ENCODE measurements around the gene SCAMP1. TPM values are rescaled to one million over a fixed set of nuclear protein-coding genes. Genes with fewer than 3 reads are reported as not detected.
A peak's percentile ranks its signal among the peaks of the same experiment; 100 is the strongest.

SCAMP1 gene
- polyA plus RNA-seq, 1 donor from 2014 or later = 180 TPM

DNA sequence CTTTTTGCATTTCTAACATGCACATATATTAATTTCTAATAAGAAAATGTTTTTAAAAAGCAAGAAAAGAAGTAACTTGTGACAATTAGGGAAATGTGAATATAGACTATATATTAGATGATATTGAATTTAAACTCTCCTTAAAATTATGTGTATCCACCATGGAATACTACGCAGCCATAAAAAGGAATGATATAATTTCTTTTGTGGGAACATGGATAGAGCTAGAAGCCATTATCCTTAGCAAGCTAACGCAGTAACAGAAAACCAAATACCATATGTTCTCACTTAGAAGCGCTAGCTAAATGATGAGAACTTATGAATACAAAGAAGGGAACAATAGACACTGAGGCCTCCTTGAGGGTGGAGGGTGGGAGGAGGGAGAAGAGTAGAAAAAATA lies 42.1 kb upstream of the SCAMP1 start:
- Histone ChIP-seq H3K27me3 (ENCODE audit: insufficient read depth, low read depth, low read length) (no peaks in the 10 kb centered on the region), H3K27ac (ENCODE audit: low read length) (no peak overlapping the region), H2AFZ (ENCODE audit: low read depth, low read length) (no peak overlapping the region), H4K20me1 (ENCODE audit: insufficient read depth) (no peaks in the 10 kb centered on the region), H3K4me3 (ENCODE audit: low read length) (no peak overlapping the region), H3K9me2 (ENCODE audit: insufficient read depth, low read length) (no peaks in the 10 kb centered on the region), H3K4me2 (ENCODE audit: low read length) (no peak overlapping the region), H3K79me2 (replicated peaks; ENCODE audit: insufficient read depth, low read length) (no peaks in the 10 kb centered on the region), H3K9me3 (ENCODE audit: low read length) (no peaks in the 10 kb centered on the region), H3K9ac (ENCODE audit: low read length) (no peak overlapping the region), H3K36me3 (ENCODE audit: insufficient read depth, low read length) (no peaks in the 10 kb centered on the region), H3F3A (ENCODE audit: insufficient read depth, low read length, poor library complexity, severe bottlenecking) (no peaks in the 10 kb centered on the region)
- TF ChIP-seq SMC3 (conservative IDR thresholded peaks at IDR 0.05; ENCODE audit: poor library complexity) (no peak), MXI1 (conservative IDR thresholded peaks at IDR 0.05; ENCODE audit: poor library complexity, severe bottlenecking) (no peak), POLR2AphosphoS5 (IDR thresholded peaks at IDR 0.05) (no peak), TAF1 (IDR thresholded peaks at IDR 0.05; ENCODE audit: low read depth) (no peak), RAD21 (conservative IDR thresholded peaks at IDR 0.05) (no peak), EZH2 (IDR thresholded peaks at IDR 0.05; ENCODE audit: borderline replicate concordance, insufficient read depth, low read length, poor library complexity, severe bottlenecking) (no peak), EP300 (conservative IDR thresholded peaks at IDR 0.05; ENCODE audit: poor library complexity, severe bottlenecking) (no peak)
- TF ChIP-seq, protein P1, sequence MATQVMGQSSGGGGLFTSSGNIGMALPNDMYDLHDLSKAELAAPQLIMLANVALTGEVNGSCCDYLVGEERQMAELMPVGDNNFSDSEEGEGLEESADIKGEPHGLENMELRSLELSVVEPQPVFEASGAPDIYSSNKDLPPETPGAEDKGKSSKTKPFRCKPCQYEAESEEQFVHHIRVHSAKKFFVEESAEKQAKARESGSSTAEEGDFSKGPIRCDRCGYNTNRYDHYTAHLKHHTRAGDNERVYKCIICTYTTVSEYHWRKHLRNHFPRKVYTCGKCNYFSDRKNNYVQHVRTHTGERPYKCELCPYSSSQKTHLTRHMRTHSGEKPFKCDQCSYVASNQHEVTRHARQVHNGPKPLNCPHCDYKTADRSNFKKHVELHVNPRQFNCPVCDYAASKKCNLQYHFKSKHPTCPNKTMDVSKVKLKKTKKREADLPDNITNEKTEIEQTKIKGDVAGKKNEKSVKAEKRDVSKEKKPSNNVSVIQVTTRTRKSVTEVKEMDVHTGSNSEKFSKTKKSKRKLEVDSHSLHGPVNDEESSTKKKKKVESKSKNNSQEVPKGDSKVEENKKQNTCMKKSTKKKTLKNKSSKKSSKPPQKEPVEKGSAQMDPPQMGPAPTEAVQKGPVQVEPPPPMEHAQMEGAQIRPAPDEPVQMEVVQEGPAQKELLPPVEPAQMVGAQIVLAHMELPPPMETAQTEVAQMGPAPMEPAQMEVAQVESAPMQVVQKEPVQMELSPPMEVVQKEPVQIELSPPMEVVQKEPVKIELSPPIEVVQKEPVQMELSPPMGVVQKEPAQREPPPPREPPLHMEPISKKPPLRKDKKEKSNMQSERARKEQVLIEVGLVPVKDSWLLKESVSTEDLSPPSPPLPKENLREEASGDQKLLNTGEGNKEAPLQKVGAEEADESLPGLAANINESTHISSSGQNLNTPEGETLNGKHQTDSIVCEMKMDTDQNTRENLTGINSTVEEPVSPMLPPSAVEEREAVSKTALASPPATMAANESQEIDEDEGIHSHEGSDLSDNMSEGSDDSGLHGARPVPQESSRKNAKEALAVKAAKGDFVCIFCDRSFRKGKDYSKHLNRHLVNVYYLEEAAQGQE (IDR thresholded peaks at IDR 0.05; ENCODE audit: borderline replicate concordance) = no peak
- TF ChIP-seq, protein P2, sequence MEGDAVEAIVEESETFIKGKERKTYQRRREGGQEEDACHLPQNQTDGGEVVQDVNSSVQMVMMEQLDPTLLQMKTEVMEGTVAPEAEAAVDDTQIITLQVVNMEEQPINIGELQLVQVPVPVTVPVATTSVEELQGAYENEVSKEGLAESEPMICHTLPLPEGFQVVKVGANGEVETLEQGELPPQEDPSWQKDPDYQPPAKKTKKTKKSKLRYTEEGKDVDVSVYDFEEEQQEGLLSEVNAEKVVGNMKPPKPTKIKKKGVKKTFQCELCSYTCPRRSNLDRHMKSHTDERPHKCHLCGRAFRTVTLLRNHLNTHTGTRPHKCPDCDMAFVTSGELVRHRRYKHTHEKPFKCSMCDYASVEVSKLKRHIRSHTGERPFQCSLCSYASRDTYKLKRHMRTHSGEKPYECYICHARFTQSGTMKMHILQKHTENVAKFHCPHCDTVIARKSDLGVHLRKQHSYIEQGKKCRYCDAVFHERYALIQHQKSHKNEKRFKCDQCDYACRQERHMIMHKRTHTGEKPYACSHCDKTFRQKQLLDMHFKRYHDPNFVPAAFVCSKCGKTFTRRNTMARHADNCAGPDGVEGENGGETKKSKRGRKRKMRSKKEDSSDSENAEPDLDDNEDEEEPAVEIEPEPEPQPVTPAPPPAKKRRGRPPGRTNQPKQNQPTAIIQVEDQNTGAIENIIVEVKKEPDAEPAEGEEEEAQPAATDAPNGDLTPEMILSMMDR (IDR thresholded peaks at IDR 0.05; ENCODE audit: poor library complexity, severe bottlenecking) = no peak

DNA sequence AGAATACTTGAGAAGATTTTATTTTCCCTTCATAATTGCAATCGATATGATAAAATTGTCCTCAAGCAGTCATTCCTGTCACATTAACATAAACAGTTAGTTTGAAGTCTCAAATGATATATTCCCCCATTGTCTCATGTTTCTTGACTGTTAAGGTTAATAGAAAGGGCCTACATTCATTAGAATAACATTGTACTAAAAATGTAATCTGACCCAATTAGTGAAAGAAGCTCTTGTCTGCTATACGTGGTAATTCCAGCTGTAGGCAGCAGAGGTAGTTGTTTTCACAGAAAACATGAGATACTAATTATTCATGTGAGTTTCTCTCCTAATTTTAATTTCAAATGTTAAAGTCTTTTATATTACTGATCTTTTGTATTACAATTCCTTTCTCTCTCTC lies 40.0 kb upstream of the SCAMP1 start:
- H3K79me2 ChIP-seq (replicated peaks; ENCODE audit: insufficient read depth, low read length) = no peaks in the 10 kb centered on the region
- no peak overlapping the region for H3K27ac ChIP-seq (ENCODE audit: low read length)
- no peak overlapping the region for H2AFZ ChIP-seq (ENCODE audit: low read depth, low read length)
- no peaks in the 10 kb centered on the region for H3K27me3 ChIP-seq (ENCODE audit: insufficient read depth, low read depth, low read length)
- no peaks in the 10 kb centered on the region for H3K9me2 ChIP-seq (ENCODE audit: insufficient read depth, low read length)
- H3K36me3 ChIP-seq (ENCODE audit: insufficient read depth, low read length) = no peaks in the 10 kb centered on the region
- no peak overlapping the region for H3K4me2 ChIP-seq (ENCODE audit: low read length)
- no peaks in the 10 kb centered on the region for H3F3A ChIP-seq (ENCODE audit: insufficient read depth, low read length, poor library complexity, severe bottlenecking)
- H3K9ac ChIP-seq (ENCODE audit: low read length) = no peak overlapping the region
- H3K9me3 ChIP-seq (ENCODE audit: low read length) = no peaks in the 10 kb centered on the region
- H3K4me3 ChIP-seq (ENCODE audit: low read length) = no peak overlapping the region
- no peaks in the 10 kb centered on the region for H4K20me1 ChIP-seq (ENCODE audit: insufficient read depth)
- no peak for TF ChIP-seq POLR2AphosphoS5 (IDR thresholded peaks at IDR 0.05)
- no peak for TF ChIP-seq EP300 (conservative IDR thresholded peaks at IDR 0.05; ENCODE audit: poor library complexity, severe bottlenecking)
- no peak for TF ChIP-seq MXI1 (conservative IDR thresholded peaks at IDR 0.05; ENCODE audit: poor library complexity, severe bottlenecking)
- TF ChIP-seq, protein P2 (IDR thresholded peaks at IDR 0.05; ENCODE audit: poor library complexity, severe bottlenecking) = peak; percentile 49
- no peak for TF ChIP-seq TAF1 (IDR thresholded peaks at IDR 0.05; ENCODE audit: low read depth)
- no peak for TF ChIP-seq EZH2 (IDR thresholded peaks at IDR 0.05; ENCODE audit: borderline replicate concordance, insufficient read depth, low read length, poor library complexity, severe bottlenecking)
- TF ChIP-seq, protein P1 (IDR thresholded peaks at IDR 0.05; ENCODE audit: borderline replicate concordance) = no peak
- TF ChIP-seq RAD21 (conservative IDR thresholded peaks at IDR 0.05) = peak; percentile 52
- TF ChIP-seq SMC3 (conservative IDR thresholded peaks at IDR 0.05; ENCODE audit: poor library complexity) = peak; percentile 54

All from neural cell (in vitro differentiated cells).